ENCODE measurements around the gene STUM. TPM values are rescaled to one million over a fixed set of nuclear protein-coding genes. Genes with fewer than 3 reads are reported as not detected.
"Not testable (repeated sequence)": the region's sequence is repeated elsewhere in the genome, so short reads cannot be mapped to it uniquely, and the experiment has no call there.

The STUM gene
- total RNA-seq, 1 experiment from 2014 or later, result not detected

DNA sequence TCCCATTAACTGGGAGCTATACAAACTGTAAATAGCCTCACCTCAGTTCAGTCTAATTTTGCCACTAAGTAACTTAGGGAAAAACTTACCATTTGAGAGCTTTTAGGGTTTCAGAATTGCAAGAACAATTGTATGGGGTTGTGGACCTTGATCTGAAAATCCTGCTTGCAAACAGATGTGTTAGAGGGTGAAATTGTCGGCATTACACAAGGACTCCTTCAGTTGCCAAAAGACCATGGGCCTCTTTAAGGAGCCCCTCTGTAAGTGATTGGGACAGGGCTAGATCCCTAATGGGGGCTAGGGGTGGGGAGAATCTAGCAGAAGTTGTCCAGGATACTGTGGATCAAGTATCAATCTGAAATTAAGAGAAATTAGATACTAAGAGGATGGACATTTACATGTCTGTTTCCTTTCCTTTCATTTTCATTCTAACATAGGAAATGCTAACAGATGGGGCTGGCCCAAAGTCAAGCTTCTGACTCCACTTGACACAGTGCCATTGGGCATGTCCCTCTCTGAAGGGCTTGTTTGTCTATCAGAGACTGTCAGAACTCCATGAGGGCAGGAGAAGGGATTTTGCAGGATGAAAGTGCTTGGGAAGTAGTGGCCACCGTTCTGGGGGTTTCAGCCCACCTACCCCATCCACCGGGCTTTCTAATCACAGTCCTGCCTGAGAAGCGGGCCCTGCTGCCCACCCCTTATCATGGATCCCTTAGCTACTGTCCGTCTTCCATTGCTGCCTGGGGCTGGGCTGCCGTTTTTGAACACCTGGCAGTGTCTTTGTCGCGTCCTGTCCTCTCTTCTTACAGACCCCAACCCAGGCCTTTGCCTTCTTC lies 54.7 kb downstream of the STUM start:
- DNase-seq (ENCODE audit: low read depth), result peak; percentile 8

DNA sequence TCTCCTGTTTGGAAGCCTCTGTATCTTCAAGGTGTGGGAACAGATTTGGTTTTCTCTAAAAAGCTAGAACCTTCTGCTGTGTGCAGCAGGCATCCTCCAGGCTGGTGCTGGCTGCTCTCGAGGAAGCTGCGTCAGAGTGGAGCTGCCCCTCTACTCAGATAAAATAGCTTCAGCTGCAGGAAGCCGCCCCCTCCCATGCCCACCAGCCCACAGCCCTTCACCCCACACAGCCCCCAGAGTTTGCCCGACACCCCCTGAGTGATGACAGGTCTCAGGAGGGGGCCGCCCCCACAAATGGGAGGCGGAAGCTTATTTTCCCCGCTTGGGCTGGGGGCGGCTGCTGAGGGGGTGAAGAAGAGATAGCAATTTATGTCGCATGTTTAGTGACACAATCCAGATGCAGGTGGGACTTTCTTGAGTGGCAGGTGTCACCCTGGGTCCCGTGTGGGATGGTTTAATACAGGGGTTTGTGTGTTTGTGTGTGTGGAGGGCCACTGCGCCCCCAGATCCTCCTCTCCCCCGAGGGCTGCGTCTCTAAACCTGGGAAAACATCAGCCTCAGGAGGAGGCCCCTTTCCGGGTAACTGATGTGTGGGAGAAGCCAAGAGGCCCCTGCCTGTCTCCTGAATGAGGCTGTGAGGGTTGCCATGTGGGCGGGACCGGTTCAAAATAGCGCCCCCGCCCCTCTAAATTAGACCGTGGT lies 55.4 kb downstream of the STUM start:
- DNase-seq (ENCODE audit: low read depth), result no peak

DNA sequence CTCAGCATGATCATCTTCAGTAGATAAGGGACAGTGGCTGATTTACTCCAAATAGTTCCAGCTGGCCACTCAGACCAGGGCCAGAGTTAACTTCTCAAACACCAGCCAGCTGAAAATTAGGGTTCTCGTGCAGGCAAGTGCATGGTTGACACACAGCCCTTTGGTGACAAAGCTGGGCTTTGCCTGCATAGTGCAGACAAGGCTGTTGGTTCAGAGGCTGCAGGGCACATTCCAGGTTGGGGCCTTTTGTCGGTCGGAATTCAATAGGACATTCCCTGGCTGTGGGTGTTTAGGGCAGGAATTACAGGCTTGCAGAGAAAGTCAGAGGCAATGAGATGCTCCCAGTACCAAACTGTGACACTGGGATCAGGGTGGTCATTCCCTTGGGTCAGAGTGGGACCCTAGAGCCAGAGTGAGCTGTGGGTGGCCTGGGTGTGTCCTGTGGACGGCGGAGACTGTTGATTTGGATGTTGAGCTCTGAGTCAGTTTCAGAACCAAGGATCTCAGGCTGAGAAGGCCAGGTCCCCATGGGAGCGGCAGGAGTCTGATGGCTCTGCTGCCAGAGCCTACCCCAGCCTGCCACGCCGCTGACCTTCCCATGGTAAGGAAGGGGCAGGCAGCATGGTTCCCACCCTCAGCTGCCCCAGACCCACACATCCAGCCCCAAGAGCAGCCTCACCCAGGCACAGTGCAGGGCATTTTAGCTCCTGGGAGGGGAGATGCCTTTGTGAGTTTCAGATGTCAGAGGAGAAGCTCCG lies 56.2 kb downstream of the STUM start:
- DNase-seq (ENCODE audit: low read depth), result no peak

DNA sequence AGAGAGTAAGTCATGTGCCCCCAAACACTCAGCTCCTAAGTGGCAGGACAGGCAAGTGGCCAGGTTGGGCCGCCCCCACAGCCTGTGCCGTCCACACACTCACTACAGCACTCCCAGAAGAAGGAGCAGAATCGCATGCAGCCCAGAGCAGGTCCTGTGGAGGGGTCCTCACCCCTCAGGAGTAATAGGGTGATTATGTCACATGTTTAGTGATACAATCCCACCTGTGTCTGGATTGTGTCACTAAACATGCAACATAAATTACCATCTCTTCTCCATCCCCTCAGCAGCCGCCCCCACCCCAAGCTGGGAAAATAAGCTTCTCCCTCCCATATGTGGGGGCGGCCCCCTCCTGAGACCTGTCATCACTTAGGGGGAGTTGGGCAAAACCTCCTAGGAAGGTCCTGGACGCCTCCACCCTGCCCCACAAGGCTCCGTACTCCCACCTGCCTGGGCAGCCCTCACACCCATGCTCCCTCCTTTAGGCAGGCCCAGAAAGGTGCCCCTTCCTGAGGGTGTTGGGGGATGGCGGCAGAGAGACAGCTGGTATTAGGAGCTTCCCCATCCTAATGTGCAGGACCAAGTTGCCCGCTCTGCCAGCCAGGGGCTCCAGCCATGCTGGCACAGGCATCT lies 56.9 kb downstream of the STUM start:
- DNase-seq (ENCODE audit: low read depth), result no peak

DNA sequence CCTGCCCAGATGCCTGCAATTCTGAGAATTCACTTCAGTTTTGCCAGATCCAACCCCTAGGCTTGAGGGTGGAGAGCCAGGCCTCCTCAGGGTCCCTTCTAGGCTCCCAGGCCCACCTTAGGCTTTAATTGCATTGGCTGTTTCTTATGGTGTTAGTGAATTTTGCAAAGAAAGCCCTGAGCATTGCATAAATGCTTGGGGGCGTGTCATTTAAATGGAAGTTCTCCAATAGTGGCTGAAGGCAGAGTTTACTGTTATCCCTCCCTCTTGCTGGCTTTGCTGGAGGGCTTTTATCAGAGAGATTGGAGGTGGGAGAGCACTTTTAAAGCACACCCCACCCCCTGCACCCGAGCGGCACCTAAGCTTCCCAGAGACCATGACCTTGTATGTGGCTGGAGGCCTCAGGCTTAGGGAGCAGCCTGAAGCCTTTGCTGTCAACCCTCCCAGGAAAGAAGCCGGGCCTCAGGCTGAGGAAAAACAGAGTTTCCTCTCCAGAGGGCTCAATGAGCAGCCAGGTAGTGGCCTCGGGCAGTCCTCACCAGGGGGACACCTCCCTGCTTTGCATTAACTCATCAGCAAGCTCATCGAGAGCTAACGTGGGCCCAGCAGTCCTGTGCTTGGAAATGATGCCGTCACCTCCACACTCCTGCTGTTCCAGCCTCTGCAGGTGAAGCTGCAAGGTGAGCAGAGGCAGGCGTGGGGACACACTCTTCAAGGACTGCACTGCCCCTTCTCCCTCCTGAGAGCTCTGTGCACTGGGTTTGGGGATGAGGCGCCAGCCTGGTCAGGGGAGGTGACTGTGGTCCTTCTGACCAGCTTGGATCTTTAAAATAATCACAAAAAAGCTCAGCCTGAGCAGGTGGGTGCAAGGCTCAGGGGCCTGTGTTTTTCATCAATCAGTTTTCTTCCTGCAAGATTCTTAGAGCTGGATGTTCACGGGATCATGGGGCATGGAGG lies 58.0 kb downstream of the STUM start:
- DNase-seq (ENCODE audit: low read depth), result no peak

DNA sequence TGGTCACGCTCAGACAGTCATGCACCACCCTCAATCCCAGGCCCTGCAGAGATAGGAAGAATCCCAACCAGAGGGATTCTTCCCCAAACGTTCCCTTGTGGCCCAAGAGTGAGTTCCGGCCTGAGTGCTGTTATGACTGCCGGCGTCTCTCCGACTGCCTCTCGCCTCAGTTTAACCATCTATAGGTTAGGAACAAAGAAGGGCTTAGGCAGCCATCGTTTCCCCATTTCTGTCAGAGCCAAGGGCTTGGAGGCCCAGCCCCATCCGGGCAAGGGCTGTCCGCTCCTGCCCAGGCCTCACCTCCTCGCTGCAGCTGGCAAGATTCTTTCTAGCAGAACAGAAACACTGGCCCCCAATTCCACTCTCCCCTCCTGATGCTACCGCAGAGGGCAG lies 58.7 kb downstream of the STUM start:
- no peak for DNase-seq (ENCODE audit: low read depth)

DNA sequence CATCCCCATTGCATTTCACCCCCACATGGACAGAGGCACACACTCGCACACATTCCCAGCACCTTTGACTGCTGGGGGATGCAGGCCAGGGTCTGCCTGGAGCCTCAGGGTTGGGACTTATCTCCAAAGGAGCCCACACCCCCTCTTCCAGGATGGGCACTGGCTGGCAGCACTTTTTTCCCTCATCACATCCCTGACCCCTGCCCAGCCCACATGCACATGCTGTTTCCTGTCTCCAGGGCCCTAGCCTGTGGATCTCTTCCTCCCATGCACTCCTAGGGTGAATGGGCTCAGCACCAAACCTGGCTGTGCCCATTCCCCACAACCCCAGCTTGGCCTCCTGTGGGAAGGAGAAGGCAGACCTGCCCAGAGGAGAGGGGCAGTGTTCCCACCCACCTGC lies 59.3 kb downstream of the STUM start:
- DNase-seq (ENCODE audit: low read depth), result no peak

DNA sequence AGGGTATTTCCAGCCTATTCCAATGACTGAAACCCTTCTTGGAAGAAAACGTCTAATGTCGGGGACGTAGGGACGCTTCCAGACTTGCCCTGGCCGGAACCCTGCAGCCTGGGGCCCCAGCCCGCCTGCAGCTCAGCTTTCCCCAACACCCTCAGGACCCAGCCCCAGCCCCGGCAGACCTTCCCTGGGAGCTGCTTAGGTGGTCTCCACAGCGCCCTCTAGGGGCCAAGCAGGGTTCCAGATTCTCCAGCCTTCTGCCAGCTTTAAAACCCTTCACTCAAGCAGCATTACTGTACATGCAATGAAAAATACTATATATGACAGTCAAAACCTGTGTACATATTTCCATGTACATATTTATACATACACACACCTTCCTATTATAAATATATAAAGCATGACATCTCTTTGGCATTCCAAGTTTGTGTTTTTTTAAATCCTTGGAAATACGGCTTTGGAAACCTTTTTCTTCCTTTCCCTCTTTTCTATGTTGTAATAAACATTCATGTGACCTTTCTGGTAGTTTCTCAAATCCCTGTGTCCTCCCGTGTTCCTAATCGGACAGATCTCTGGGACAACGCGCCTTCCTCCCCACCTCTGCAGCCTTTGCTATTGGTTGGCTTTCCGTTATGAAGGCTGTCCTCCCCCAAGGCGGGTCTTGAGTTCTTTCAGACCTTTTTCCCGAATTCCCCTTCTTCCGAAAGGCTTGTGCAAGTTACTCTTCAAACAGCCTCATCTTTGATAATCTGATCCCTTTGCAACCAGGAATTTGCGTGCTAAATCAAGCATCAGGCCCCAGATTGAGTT lies 60.3 kb downstream of the STUM start:
- DNase-seq (ENCODE audit: low read depth), result peak; percentile 45

DNA sequence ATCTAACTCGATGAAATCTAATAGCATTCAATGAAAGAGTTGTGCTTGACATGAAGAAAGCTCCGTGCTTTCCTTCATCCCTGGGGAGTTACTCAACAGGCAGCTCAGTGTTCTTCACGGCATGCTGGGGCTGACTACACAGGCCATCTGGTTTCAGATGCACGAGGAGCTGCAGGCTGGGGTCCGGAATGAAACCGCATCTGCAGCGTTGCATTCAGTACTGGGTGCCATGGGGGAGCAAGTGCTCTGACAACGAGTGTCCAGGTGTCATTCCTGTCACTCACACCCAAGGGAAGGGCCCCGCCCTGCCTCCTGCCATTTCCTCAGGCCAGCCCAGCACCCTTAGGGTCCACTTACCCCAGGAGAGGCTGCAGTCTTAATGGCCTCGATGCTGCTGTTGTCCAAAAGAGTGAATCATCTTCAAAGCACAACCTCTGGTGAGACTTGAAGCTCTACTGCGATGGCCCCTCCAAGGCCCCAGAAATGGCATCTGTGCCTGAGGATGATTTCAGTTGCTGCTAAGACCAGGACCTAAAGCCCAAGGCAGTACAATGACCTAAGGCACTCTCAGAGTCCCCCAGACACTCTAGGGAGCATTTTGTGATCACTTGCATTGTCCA lies 61.4 kb downstream of the STUM start:
- DNase-seq (ENCODE audit: low read depth), result peak; percentile 26

DNA sequence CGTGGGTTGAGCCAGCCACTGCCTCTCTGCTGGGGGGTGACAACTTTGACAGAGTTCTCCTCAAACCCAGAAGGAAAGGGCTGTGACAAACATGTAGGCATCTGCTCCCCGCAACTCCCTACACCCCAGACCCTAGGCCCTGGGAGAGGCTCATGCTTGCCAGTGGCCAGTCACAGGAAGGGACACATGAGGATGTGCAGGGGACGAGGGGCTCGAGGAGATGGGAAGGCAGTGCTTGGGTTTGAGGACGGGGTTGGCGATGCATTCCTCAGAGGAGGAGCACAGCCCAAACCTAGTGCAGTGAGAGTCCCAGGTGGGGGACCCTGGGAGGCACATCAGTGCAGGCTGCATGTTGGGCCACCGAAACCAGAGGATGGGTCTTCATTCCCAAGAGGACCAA lies 62.1 kb downstream of the STUM start:
- no peak for DNase-seq (ENCODE audit: low read depth)

DNA sequence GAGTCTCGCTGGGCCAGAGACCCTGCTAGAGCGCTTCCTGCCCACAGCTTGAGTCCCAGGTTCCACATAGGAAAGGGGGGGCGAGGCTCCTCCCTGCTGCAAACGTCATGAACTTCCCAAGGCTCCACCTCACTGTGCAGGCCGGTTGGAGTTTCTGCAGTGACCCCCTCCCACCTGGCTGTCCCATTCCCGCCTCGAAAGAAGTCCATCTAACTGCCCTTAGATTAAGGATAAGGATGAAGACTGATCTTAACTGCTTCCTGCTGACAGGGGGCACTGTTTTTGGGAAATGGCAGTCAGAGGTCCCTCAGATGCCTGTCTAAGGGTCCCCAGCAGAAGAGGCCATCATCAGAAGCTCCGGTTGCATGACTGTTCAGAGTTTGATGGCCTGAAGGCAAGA lies 62.7 kb downstream of the STUM start:
- DNase-seq (ENCODE audit: low read depth), result no peak

DNA sequence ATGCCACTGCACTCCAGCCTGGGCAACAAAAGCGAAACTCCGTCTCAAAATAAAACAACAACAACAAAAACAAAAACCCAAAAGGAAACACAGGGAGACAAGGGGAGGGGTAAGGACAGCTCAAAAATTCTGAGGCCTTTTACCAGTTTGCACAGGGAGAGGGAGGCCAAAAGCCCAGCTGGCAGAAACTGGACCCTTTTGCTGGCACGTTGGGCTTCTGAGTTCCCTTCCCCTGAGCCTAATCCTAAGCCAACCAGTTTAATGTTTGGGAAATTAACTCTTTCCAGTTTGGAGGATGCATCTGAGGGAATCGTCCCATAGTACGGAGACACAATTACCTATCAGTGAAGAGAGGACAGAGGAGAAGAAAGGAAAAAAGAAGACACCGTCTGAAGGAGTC lies 63.4 kb downstream of the STUM start:
- not testable (repeated sequence) for DNase-seq (ENCODE audit: low read depth)

DNA sequence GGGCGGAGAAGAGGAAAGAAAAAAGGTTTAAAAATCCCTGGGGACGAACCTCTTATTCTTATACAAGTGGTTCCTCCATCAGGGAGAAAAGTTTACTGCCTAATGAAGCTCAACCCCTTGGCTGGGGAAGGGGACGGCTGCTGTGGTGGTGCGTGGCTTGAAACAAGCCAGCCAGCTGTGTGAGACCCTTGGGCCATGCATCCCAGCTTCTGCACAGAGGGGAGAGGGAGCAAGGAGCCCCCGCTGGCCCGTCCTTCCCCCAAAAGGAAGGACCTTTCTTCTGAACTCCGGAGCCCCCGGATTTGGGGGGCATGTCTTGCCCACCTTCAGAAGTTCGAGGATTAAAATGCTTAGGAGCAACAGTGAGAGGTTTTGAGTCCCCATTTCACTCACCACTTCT lies 67.3 kb downstream of the STUM start:
- DNase-seq (ENCODE audit: low read depth), result no peak

DNA sequence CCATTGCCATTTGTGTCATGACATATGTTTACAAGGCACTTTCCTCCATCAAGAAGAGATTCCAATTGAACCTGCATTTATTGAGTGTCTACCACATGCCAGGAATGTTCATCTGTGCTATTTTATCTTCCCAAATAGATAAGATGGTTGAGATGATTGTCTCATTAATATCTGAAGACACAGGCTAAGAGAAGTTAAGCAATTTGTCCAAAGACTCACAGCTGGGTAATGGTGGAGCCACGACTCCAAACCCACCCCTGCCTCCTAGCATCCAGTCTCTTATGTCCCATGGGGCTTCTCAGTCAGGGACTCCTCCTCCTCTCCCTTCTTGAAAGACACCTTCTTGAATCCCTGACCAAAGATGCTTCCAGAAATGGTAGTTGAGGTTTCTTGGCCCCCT lies 68.1 kb downstream of the STUM start:
- DNase-seq (ENCODE audit: low read depth), result no peak

DNA sequence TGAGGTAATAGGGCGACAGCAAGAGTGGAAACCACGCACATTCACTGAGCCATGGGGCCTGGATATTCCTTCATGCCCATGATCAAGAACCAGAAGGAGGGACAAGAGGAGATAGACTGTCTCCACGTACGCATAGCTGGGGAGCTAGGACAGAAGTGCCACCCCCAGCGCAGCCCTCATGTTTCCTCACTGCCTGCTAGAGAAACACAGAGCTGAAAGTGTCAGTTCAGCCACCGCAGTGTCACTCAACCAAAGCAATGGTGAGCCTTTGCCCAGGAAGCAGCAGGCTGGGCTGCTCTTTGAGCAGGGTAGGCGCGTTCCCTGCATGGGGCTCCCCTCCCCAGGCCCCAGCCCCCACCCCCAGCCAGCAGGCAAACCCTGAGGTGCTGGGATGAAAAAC lies 68.5 kb downstream of the STUM start:
- DNase-seq (ENCODE audit: low read depth), result no peak

DNA sequence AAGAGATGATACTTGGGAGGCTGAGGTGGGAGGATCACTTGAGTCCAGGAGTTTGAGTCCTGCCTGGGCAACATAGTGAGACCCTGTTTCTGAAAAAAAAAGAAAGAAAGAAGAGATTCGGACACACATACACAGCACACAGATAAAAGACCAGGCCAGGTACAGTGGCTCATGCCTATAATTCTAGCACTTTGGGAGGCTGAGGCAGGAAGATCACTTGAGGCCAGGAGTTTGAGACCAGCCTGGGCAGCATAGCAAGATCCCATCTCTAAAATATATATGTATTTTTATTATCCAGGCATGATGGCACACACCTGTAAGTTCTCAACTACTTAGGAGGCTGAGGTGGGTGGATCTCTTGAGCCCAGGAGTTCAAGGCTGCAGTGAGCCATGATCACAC lies 69.2 kb downstream of the STUM start:
- DNase-seq (ENCODE audit: low read depth), result not testable (repeated sequence)

DNA sequence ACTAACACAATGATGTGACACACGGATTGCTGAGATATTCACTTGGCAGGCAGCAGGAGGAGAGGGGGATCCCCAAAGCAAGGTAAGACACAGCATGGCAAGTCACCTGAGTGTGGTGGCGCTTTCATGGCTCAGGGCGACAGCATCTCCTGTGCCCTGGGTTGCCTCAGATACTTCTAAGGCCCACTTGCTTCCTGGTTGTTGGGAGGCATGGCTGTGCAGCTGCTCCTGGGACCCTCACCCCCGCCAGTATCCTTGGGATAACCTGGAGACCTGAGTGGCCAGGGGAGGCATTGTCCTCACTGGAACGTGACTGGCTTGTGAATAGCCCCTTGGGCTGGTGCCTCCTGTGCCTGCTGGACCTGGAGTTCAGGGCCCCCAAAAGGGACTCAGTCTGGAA lies 69.8 kb downstream of the STUM start:
- no peak for DNase-seq (ENCODE audit: low read depth)

DNA sequence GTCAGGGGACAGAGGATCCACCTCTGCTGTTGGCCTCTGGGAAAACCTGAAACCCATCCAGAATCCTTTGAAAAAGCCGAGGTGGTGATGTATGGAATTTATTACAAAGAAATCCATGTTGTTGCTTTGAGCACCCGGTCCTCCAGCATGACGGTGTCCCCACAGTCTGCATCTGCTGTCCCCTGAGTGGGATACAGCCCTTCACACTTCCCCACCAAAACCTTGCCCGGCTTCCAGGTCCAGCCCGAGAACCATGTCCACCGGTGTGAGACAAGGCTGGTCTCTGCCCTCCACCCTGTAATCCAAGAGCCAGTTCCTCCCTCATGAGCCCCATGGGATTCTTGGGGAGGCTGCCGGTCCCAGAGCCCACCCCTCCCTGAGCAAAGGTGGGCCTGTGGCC lies 70.5 kb downstream of the STUM start:
- no peak for DNase-seq (ENCODE audit: low read depth)

DNA sequence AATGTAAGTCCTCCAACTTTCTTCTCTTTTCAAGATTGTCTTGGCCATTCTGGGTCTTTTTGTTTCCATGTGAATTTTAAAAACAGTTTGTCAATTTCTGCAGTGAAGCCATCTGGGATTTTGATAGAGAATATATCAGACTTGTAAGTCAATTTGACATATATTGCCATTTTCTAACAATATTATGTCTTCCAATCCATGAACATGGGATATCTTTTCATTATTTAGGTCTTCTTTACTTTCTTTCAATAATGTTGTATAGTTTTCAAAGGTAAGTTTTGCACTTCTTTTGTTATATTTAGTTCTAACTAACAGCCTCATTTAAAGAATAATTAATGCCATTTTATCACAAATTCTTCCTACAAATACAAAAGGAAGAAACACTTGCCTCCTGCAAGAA lies 73.4 kb downstream of the STUM start:
- DNase-seq (ENCODE audit: low read depth), result no peak

DNA sequence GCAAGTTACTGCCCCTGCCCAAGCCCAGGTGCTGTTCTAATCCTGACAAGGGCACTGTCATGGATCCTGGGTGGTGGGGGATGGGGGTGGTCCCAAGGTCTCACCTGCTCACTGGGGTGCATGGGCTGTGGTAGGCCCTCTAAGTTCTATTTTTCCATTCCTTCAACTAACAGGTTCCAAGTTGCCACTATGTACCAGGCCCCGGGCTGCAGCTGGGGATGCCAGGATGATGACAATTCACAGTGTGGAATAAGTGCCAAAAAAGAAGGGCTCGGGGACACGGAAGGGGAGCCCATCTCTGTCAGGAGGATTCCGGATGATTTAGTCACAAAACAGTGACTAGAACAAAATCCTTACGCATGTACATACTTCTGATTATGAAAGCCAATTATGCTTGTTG lies 76.0 kb downstream of the STUM start:
- no peak for DNase-seq (ENCODE audit: low read depth)

Data from LHCN-M2 (cell line).